GM11168 (cell line): ENCODE data around the gene RIN2.
"Not testable (repeated sequence)": the region's sequence is repeated elsewhere in the genome, so short reads cannot be mapped to it uniquely, and the experiment has no call there.

Experiments used
- in situ Hi-C: fragments of 300-500 bp; cut with MboI; formaldehyde crosslinking; loops from one replicate; pipeline ENCODE4 v1.12.0; 2022; ENCODE audit warnings: low sequenced_read_pairs; ENCODE audit not compliant: unreplicated experiment

The RIN2 gene

DNA sequence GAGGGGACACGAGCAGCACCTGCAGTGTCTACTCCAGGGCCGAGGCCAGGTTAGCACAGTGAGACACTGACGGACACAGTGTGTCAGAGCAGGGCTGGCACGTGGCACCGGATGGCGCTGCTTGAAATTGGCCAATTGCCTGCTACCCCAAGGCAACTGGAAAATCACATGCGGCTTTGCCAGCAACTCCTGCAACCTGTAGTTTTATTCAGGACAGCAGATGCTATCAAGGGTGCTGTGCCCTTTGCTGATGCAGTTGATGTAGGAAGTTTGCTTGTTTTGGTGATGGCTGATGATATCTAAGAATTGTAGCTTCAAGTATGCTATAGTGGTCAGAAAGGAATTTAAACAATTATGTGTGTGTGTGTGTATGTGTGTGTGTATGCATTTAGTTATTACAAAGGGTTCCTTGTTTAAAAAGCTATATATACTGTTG lies 25.9 kb downstream of the RIN2 start:
- in situ Hi-C loops, result loop anchor here (10.0 kb wide), 1 partner anchor 201 kb away; no protein-coding TSS in a partner anchor

DNA sequence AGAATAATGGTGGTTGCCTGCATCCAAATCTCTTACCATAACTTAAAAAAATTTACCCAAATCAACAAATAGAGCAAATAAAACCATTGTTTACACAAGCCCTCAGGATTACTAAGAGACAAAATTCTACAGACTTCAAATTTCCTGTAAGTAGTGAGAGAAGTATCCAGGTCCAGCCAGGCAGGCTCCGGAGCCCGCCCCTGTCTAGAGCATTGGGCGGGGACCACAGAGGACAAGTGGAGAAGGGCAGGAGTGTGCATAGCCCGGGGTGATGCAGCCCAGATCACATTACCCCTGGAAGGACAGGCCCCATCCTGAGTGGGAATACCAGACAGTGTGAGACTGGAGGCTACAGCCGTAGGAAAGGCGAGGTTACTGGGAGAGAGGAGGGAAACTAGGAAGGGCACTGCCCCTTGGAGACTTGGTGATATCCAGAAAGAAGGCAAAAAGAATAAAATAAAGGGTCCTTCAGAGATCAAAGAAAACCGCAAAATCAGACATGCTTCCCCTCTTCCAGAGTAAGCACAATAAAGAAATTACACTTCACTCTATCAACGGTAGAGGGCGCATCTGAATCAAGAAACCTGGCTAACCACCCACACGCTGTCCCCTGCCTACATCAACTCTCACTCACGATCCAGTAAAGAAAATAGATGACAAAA lies 26.6 kb downstream of the RIN2 start:
- in situ Hi-C loops, result loop anchor here (10.0 kb wide), 1 partner anchor 200 kb away; no protein-coding TSS in a partner anchor

DNA sequence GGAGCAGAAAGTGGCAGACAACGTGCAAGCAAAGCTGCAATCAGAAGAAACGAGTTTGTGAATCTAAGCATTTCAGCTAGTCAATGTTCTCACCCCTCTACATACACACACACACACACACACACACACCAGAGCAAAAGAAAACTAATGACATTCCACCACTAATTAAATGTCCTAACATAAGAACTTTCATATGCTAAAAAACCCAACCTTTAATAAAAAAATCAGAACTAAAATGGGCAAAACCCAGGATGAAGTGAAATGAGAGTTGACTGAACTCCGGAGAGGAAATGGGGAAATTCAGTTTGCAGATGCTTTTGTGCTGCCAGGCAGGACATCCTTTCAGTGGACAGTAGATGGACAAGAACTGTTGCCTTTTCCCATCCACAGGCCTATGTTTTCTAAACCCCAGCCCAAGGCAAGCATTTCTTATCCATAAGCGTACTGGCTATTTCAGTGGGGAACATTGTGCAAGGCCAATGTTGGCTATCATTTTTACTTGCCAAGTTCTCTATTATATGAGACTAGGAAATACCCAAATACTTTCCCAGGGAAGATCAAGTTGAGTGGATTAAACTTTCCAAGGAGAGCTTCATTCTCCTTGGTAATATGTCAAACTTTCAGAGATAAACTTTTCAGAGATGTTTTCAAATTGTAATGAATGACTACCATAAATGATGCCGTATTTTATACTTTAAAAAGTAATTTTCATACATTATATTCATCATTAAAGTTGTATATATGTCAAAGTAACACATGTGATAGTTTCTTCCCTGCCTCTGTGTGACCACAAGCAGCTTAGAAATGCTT lies 27.3 kb downstream of the RIN2 start:
- in situ Hi-C loops, result loop anchor here (10.0 kb wide), 1 partner anchor 199 kb away; no protein-coding TSS in a partner anchor

DNA sequence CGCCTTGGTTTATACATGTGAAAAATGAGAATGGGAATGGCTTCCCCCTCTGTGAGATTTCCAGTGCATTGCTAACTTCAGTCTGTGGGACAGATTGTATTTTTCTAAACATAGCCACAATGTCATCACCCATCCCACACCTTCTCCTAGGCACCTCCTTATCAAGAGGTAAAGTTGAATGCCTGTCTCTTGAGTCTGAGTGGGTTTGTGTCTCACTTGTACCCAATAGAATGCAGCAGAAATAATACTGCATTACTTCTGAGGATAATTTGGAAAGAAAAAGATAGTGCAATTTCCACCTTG lies 27.9 kb downstream of the RIN2 start:
- in situ Hi-C loops, result loop anchor here (10.0 kb wide), 1 partner anchor 199 kb away; no protein-coding TSS in a partner anchor

DNA sequence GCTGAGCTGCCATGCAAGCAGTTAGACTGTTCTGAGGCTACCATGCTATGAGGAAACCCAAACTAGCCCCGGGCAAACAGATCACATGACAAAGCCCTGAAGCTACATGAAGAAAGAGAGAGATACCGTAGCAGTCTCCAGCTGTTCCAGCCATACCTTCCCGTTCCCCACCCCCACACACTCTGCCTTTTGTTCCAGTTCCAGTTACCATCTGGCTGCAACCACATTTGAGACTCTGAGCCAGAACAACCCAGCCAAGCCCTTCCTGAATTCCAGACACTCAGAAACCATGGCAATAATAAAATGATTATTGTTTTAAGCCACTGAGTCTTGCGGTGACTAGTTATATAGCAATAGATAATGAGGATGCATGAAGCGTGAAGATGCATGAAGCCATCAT lies 28.3 kb downstream of the RIN2 start:
- in situ Hi-C loops, result loop anchor here (10.0 kb wide), 1 partner anchor 198 kb away; no protein-coding TSS in a partner anchor

DNA sequence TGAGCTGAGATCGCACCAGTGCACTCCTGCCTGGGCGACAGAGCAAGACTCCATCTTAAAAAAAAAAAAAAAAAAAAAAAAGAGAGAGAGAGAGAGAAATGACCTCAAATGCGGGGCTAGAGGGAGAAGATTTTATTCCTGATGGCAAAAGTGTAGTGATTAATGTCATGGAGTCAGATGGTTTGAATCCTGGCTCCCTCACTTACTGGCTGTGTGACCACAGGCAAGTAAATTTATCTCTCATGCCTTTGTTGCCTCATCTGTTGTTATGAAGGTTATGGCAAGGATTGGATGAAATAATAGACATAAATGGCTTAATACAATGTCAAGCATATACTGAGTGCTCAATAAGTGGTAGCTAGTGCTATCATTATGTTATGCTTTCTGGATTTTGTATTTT lies 29.3 kb downstream of the RIN2 start:
- in situ Hi-C loops, result loop anchor here (10.0 kb wide), 1 partner anchor 197 kb away; no protein-coding TSS in a partner anchor

DNA sequence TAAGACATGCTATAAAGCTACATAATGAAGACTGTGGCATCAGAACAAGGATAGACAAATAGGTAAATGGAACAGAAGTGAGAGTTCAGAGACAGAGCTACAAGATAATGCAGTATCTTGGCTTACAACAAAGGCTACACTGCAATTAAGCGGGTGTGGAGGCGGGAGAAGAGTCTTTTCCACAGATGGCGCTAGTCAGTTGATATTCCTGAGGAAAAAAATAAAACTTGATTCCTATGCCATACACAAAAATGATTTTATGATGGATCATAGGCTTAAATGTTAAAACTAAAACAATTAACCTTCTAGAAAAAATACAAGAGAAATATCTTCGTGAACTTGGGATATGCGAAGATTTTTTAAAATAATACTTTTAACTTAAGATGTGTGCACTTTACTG lies 31.0 kb downstream of the RIN2 start:
- in situ Hi-C loops, result loop anchor here (10.0 kb wide), 1 partner anchor 196 kb away; no protein-coding TSS in a partner anchor

DNA sequence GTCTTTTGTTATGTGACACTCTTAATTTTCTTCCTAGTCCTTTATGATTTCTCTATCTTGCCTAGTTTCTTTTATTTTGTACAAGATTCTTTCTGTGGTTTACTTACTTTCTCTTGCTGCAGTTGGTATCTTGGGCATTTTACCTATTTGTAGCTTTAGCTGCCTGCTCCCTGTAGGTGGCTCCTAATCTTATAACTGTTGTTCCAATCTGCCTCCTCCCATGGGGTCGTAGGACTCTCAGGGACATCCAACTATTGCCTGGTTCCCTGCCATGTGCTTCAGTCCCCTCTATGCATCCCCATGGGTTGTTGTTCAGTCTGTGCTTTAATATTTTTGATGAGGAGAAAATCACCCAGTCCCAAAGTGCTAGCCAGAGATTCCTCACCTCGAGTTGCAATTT lies 31.4 kb downstream of the RIN2 start:
- in situ Hi-C loops, result loop anchor here (10.0 kb wide), 1 partner anchor 195 kb away; no protein-coding TSS in a partner anchor

DNA sequence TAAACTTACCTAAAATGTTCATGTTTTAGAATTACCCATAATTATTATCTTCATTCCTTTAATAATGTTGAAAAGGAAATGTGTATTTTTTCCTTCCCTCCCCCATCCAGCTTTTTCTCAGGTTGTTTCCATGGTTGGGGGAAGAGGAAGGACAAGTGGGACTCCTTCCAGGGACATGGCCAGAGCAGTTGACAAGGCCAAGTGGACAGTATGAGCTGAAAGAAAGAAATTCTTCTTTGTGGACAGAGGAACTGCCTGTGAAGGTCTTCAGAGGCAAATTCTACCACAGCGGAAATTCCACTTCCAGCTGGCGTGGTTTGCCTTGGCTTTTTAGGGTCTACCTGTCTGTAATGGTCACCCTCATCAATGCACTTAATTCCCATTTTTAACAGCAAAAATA lies 33.8 kb downstream of the RIN2 start:
- in situ Hi-C loops, result no loop called here

DNA sequence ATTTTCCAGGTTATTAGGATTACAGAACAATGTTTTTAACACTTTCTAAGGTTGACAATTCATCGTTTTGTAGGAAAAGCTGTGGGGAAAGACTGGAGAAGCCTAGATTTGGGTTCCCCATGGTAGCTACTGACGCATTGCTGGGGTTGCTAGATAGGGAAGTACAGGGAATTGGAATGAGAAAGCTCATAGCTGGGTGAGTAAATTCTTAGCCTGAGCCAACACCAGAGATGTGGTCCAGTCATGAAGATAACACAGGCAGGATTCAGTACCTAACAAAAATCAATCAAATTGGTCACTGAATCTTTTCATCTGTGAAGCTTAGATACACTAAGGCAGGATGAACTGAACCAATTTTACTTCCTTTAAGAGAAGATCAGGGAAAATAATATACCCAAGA lies 35.7 kb downstream of the RIN2 start:
- in situ Hi-C loops, result no loop called here

DNA sequence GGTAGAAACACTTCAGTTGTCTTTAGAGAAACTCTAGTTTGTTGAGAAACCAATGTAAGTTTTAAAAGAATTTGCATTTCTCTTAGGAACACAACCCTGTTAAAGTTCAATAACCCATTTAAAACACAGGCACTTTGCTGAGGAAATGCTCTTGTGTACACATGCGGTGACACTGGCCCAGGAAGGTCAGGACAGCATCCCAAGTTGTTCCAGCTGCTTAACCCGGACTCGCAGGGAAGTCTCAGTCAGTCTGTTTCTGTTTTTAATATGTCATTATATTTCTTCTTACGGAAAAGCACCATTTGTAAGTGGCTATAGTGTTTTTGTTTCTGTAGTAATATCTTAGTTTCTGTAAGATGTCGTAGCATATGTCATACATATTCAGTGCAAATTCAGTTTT lies 36.9 kb downstream of the RIN2 start:
- in situ Hi-C loops, result no loop called here

DNA sequence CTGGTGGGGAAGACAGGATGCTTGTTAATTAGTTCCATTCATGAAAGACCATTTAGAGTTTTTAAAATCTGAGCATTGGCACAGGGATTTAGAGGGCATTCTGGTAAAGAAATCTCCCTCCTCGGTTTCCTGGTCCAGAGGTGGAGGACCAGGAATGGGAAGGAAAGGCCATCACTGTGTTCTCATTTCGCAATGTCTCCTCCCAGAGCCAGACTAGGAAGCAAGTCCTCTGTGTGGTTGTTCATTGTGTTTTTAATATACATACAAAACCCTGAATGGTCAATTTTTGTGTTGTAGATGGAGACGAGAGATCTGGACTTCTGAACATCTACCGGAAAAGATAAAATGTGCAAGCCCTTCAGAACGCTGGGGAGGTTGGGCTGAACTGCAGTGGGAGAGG lies 41.3 kb downstream of the RIN2 start:
- in situ Hi-C loops, result no loop called here

DNA sequence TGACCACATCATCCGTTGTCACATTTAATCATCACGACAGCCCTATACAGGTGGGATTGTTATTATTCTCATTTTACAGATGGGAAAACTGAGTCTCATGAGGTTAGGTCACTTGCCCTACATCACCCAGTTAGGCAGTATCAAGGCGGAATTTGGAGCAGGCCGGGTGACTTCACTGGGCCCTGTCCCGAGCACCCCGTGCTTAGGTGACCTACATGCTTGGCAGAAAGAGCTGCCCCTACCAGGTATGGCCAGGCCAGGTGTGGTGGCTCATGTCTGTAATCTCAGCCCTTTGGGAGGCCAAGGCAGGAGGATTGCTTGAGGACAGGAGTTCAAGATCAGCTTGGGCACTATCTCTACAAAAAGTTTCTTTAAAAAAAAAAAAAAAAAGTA lies 44.0 kb downstream of the RIN2 start:
- in situ Hi-C loops, result no loop called here

DNA sequence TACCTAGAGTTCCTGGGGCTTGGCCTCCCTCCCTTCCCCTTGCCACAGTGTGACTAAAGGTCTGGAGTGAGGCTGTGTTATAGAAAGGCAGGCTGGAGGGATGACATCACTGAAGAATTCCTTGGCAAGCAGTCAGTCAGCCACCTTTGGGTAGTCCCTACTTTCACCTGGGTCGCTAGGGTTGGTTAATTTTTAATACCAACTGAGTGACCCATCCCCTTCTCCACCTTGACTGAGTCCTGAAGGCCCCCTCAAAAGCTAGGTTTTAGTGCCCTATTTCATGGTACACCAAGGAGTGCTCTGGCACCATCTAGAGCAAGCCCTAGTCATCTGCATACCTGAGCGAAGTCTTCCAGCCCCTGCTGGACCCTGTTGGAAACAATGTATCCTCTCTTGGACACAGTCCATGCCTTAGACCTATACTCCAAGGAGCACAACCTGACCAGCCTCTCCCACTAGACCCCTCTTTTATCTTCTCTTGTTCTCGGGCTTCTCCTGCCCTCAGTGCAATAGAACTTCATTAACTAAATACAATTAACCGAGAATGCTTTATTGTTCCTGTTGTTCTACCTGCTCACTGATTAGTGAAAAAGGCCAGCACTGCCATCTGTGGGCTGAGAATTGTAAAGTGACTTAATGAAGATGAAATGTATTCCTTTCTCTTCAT lies 44.6 kb downstream of the RIN2 start:
- in situ Hi-C loops, result no loop called here

DNA sequence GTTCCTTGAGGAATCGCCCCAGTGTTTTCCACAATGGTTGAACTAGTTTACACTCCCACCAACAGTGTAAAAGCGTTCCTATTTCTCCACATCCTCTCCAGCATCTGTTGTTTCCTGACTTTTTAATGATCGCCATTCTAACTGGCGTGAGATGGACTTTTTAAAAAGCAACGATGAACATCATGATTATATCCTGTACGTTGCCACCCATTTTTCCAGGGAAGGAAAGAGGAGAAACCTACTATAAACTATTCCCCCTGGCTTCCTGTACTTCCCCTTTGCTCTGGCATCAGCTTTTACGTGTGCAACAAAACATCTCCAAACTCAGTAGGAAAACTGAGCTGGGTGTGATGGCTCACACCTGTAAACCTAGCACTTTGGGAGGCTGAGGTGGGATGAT lies 48.2 kb downstream of the RIN2 start:
- in situ Hi-C loops, result not testable (repeated sequence)

DNA sequence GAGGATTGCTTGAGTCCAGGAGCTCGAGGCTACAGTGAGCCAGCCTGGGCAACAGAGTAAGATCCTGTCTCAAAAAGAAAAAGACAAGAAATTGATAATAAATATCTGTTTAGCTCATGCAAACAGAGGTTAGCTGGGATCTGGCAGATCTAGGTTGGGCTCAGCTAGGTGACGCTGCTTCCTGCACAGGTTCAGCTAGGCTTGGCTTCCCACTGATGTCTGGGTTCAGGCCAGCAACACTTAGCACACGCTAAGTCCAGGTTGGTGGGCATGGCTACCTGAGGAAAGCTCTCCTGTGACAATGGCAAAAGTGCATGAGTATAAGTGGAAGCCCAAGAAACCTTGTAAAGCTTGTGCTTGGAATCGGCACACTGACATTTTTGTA lies 48.7 kb downstream of the RIN2 start:
- in situ Hi-C loops, result no loop called here

DNA sequence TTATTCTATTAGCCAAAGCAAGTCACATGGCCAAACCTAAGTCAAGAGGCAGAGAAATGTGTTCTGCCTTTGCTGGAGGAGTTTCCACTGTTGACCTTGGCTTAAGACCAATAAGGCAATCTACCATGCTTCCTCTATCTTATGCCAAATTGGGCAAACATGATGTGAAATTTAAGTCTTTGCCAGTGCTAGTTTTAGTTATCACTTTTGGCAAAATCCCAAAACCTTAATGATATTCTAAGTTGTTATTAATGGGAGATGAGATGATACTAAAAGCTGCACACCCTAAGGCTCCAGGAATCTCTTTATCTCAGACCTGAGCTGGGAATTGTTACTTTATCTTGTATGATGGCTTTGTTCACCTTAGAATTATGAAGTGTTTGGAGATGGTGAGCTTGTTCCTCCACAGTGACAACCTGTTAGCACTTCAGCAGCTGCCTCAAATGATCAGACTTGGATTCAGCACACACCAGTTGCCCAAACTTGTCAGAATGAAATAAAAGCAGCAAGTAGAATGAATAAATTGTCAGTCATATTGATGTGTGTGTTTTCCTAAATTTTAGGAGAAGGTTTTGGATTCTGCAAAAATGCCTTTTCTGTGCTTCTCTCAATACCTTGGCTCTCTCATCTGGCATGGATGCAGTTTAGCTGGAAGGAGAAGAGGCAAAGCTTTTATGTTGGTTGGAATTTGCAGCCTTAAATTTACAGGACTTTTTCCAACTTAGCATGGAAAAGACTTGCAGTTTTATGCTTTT lies 49.3 kb downstream of the RIN2 start:
- in situ Hi-C loops, result no loop called here
